Spinal cord (tissue), 4 donors: ENCODE data around the gene SMIM31. TPM values are rescaled to one million over a fixed set of nuclear protein-coding genes. Genes with fewer than 3 reads are reported as not detected.

Experiments used
- polyA plus RNA-seq, 2 donors: library from polyadenylated mRNA; unstranded; fragments of 120-200 nt; gene quantifications; one replicate each; pipeline ENCODE4 v1.2.1, GENCODE V29; 2013; ENCODE audit not compliant: insufficient read length in 2 of 2
- small RNA-seq: library from RNA; depleted of rRNA; stranded (forward); fragments of <200 nt; gene quantifications from one replicate; pipeline ENCODE3, GENCODE V24; 2014; ENCODE audit warnings: low replicate concordance
- total RNA-seq, 2 donors: library from RNA; depleted of rRNA in 1 of 2; stranded (reverse); fragments of 120-200 nt in 1 of 2; fragments of >200 nt in 1 of 2; gene quantifications; one replicate each; pipeline versions ENCODE4 v1.2.3 to v1.2.4, GENCODE V29; 2013 to 2014

Gene SMIM31
- total and polyA plus RNA-seq, 4 donors, result not detected

Small RNA genes within 50 kb of the gene (small RNA-seq; reads per million reads assigned to genes)
- gene RNU6-668P, result not detected

Other genes starting within 250 kb of the SMIM31 start
- gene APELA, start 123.0 kb downstream of the SMIM31 start, total RNA-seq, result under 1 TPM; 0.17 to 0.20 TPM
- under 1 TPM in 1 of 2 donors, not detected in 1; 0.14 TPM for gene APELA, start 123.0 kb downstream of the SMIM31 start, polyA plus RNA-seq
- 1 to 10 TPM; 3.0 to 3.6 TPM for gene TRIM61, start 223.5 kb downstream of the SMIM31 start, total RNA-seq
- 1 to 10 TPM; 3.1 to 3.9 TPM for gene TRIM61, start 223.5 kb downstream of the SMIM31 start, polyA plus RNA-seq